AG04450 (cell line): ENCODE results near the gene CACNA1C. TPM values are rescaled to one million over a fixed set of nuclear protein-coding genes. Genes with fewer than 3 reads are reported as not detected.

Experiments used
- CTCF ChIA-PET: fragments of 300-600, 350-600 bp; formaldehyde crosslinking; extraction: SDS; loops from one replicate; lab custom pipeline; 2022; ENCODE audit warnings: antibody characterized with exemption, inconsistent platforms; lab: Charles Lee
- POLR2A ChIA-PET: fragments of 350-600 bp; formaldehyde crosslinking; extraction: SDS; loops from one replicate; lab custom pipeline; 2021; ENCODE audit warnings: antibody characterized with exemption, inconsistent platforms; lab: Yijun Ruan, JAX
- DNase-seq: peaks from one replicate; pipeline ENCODE4 v3.0.0-alpha.2; 2011; ENCODE audit warnings: low read depth, low spot score
- H3K27ac ChIP-seq: one replicate; pipeline ENCODE4 v1.5.1; 2012; ENCODE audit warnings: low read depth, low read length, control low read depth
- H3K27me3 ChIP-seq: one replicate; pipeline ENCODE4 v1.6.0; 2012; ENCODE audit warnings: low read length; ENCODE audit not compliant: control insufficient read depth, insufficient read depth
- H3K4me3 ChIP-seq: 2 replicates; pipeline ENCODE4 v1.5.1; 2011; ENCODE audit warnings: mild to moderate bottlenecking, low read depth, low read length, control low read depth
- H3K9me3 ChIP-seq: 2 replicates; pipeline ENCODE4 v1.5.1; 2012; ENCODE audit warnings: low read length; ENCODE audit not compliant: control insufficient read depth, insufficient read depth
- CTCF ChIP-seq: IDR thresholded peaks from 2 replicates; pipeline ENCODE4 v1.5.1; 2011; ENCODE audit warnings: low read depth, low read length, control low read depth, inconsistent platforms
- polyA plus RNA-seq: library from polyadenylated mRNA; depleted of rRNA; stranded (reverse); fragments of >200 nt; gene quantifications from 2 replicates; pipeline ENCODE4 v1.2.3, GENCODE V29; 2011

Gene CACNA1C
- polyA plus RNA-seq, 1 experiment, result 5.9 TPM

- DNase-seq, result no peak
- H3K27ac ChIP-seq, result no peak overlapping the region
- CTCF ChIA-PET, result no interaction called here
Observed at GRCh38 chr12:2689879-2690278, 637.1 kb downstream of the CACNA1C start.

GRCh38 chr12:2690348-2691005 lies 637.7 kb downstream of the CACNA1C start:
- ChIA-PET POLR2A (no interaction called here), CTCF (no interaction called here)
- peak overlapping the region; percentile 32; the same call in 1 of the 2 replicates for H3K4me3 ChIP-seq
- TF ChIP-seq CTCF, result no peak
- no peak overlapping the region for H3K27ac ChIP-seq
- H3K9me3 ChIP-seq, result no peaks in the 10 kb centered on the region; the same call in 1 of the 2 replicates
- H3K27me3 ChIP-seq, result peaks cover 7% of the 10 kb centered on the region
- DNase-seq, result no peak

More at GRCh38 chr12:2689879-2690278, 637.1 kb downstream of the CACNA1C start:
- TF ChIP-seq CTCF, result no peak
- POLR2A ChIA-PET, result no interaction called here
- Histone ChIP-seq H3K27me3 (peaks cover 7% of the 10 kb centered on the region), H3K4me3 (no peak overlapping the region), H3K9me3 (no peaks in the 10 kb centered on the region; the same call in 1 of the 2 replicates)

- H3K27ac ChIP-seq, result no peak overlapping the region
- H3K4me3 ChIP-seq, result peak overlapping the region; percentile 32; the same call in 1 of the 2 replicates
- TF ChIP-seq CTCF, result peak; percentile 19; the same call in 1 of the 2 replicates
- no peak for DNase-seq
- POLR2A ChIA-PET, result interaction anchor here (0.6 kb wide), 1 partner anchor 199 kb away, joined by 6 read pairs; no protein-coding TSS in a partner anchor
- H3K9me3 ChIP-seq, result no peaks in the 10 kb centered on the region; the same call in 1 of the 2 replicates
- CTCF ChIA-PET, result no interaction called here
- H3K27me3 ChIP-seq, result peaks cover 7% of the 10 kb centered on the region
Observed at GRCh38 chr12:2691006-2691344, 638.2 kb downstream of the CACNA1C start.

- TF ChIP-seq CTCF, result no peak
- peaks cover 7% of the 10 kb centered on the region for H3K27me3 ChIP-seq
- no peak overlapping the region for H3K27ac ChIP-seq
- H3K4me3 ChIP-seq, result peak overlapping the region; percentile 32; the same call in 1 of the 2 replicates
- CTCF ChIA-PET, result no interaction called here
- POLR2A ChIA-PET, result interaction anchor here (0.6 kb wide), 1 partner anchor 199 kb away, joined by 6 read pairs; no protein-coding TSS in a partner anchor
- H3K9me3 ChIP-seq, result no peaks in the 10 kb centered on the region; the same call in 1 of the 2 replicates
- no peak for DNase-seq
Observed at GRCh38 chr12:2691345-2692071, 638.7 kb downstream of the CACNA1C start.

DNA sequence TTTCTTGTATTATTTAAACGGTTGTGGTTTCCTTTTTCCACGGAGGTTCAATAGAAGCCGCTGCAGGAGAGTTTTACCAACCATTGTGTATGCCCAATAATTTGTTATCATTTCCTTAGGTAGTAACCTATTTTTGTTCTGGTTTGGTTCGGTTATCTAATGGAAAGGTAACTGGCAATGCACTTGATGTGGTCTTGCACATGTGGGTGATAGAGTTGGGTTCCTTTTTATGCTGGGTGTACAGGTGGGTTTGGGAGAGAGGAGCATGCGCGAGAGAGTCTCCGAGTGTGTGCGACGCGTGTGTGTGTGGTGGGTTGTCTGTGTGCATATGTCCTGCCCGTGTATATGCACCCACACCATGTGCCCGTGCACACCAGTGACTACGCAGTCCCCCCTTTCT lies 639.3 kb downstream of the CACNA1C start:
- ChIA-PET POLR2A (no interaction called here), CTCF (no interaction called here)
- no peak overlapping the region for H3K27ac ChIP-seq
- peaks cover 2% of the 10 kb centered on the region for H3K9me3 ChIP-seq
- no peak for DNase-seq
- H3K4me3 ChIP-seq, result no peak overlapping the region
- no peak for TF ChIP-seq CTCF
- H3K27me3 ChIP-seq, result peaks cover 12% of the 10 kb centered on the region
